GM12892 (cell line): ENCODE measurements around the gene MICAL2.

Experiments
- POLR2A ChIP-seq: IDR thresholded peaks from 2 replicates; pipeline ENCODE4 v1.6.1; 2011; ENCODE audit warnings: low read depth, low read length, control low read depth
- POLR2AphosphoS5 ChIP-seq: IDR thresholded peaks from 2 replicates; pipeline ENCODE4 v1.6.1; 2011; ENCODE audit warnings: low read depth, low read length, control low read depth
- TAF1 ChIP-seq: IDR thresholded peaks from 2 replicates; pipeline ENCODE4 v1.6.1; 2011; ENCODE audit warnings: low read depth, mild to moderate bottlenecking, control low read depth, low read length, borderline replicate concordance

GRCh38 chr11:12125609-12126149, 15.3 kb downstream of the MICAL2 start:
- TF ChIP-seq POLR2A: no peak
- no peak for TF ChIP-seq POLR2AphosphoS5
- no peak for TF ChIP-seq TAF1
